Measurements from ENCODE around the gene LBX2. TPM values are rescaled to one million over a fixed set of nuclear protein-coding genes. Genes with fewer than 3 reads are reported as not detected.

The LBX2 gene
- total and polyA plus RNA-seq, 10 of the 15 experiments (the other 5 are each of a cell fraction or from before 2014, with no cell fraction given) = 0.08 to 4.0 (median 0.27) TPM

DNA sequence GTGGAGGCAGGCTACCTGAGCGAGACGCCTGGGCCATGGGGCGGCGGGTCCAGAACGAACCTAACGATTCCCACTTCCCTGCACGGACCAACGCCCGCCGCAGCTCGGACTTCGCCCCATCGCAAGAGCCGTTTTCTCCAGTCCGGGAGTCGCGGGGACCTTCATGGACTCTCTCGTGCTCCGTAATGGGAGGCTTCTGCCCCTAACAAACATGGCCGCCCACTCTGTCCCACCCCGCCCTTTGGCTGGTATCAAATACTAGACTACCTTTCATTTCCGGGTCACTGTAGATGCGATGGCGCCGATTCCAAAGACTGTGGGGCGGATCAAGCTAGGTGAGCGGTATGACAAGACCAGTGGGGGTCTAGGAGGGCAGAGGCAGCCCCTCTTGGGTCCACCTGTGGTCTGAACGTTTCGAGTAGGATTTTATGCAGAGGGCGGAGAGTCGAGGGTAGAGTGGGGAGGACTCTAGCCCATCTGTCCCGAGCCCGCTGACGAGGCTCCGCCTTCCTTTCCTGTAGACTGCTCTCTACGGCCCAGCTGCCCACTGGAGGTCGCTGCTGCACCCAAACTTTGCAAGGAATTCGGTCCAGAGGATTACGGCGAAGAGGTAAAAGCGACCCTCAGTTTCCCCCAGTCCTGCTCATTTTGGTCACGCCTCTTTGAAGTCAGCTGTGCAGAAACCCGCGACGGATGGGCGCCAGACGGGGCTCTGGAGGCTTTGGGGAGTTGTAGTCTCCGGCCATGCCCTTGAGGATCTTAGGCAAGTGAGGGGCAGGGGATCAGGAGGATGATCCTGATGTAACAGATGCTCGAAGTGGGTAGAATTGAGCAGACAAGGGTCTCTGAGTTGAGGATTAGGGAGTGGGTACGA is 16.4 kb downstream of the LBX2 start, which contains the start of the genes CCDC142 and TTC31 (continued):
- TF ChIP-seq, protein P1, sequence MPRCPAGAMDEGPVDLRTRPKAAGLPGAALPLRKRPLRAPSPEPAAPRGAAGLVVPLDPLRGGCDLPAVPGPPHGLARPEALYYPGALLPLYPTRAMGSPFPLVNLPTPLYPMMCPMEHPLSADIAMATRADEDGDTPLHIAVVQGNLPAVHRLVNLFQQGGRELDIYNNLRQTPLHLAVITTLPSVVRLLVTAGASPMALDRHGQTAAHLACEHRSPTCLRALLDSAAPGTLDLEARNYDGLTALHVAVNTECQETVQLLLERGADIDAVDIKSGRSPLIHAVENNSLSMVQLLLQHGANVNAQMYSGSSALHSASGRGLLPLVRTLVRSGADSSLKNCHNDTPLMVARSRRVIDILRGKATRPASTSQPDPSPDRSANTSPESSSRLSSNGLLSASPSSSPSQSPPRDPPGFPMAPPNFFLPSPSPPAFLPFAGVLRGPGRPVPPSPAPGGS (IDR thresholded peaks at IDR 0.05; ENCODE audit: borderline replicate concordance, insufficient read depth, low read depth, low read length, poor library complexity, severe bottlenecking) = no peak
- TF ChIP-seq, protein P2, sequence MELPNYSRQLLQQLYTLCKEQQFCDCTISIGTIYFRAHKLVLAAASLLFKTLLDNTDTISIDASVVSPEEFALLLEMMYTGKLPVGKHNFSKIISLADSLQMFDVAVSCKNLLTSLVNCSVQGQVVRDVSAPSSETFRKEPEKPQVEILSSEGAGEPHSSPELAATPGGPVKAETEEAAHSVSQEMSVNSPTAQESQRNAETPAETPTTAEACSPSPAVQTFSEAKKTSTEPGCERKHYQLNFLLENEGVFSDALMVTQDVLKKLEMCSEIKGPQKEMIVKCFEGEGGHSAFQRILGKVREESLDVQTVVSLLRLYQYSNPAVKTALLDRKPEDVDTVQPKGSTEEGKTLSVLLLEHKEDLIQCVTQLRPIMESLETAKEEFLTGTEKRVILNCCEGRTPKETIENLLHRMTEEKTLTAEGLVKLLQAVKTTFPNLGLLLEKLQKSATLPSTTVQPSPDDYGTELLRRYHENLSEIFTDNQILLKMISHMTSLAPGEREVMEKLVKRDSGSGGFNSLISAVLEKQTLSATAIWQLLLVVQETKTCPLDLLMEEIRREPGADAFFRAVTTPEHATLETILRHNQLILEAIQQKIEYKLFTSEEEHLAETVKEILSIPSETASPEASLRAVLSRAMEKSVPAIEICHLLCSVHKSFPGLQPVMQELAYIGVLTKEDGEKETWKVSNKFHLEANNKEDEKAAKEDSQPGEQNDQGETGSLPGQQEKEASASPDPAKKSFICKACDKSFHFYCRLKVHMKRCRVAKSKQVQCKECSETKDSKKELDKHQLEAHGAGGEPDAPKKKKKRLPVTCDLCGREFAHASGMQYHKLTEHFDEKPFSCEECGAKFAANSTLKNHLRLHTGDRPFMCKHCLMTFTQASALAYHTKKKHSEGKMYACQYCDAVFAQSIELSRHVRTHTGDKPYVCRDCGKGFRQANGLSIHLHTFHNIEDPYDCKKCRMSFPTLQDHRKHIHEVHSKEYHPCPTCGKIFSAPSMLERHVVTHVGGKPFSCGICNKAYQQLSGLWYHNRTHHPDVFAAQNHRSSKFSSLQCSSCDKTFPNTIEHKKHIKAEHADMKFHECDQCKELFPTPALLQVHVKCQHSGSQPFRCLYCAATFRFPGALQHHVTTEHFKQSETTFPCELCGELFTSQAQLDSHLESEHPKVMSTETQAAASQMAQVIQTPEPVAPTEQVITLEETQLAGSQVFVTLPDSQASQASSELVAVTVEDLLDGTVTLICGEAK (IDR thresholded peaks at IDR 0.05; ENCODE audit: borderline replicate concordance) = peak; percentile 96
- TF ChIP-seq SMC3 (IDR thresholded peaks at IDR 0.05; ENCODE audit: borderline replicate concordance, low read length) (peak; percentile 89), PAX8 (IDR thresholded peaks at IDR 0.05) (no peak), ZNF384 (IDR thresholded peaks at IDR 0.05; ENCODE audit: borderline replicate concordance, low read depth, low read length) (no peak), SIX5 (IDR thresholded peaks at IDR 0.05; ENCODE audit: low read depth, low read length, severe bottlenecking) (peak; percentile 83), IKZF1 (conservative IDR thresholded peaks at IDR 0.05) (peak; percentile 90), CREB1 (IDR thresholded peaks at IDR 0.05; ENCODE audit: low read depth) (peak; percentile 67), RFX5 (IDR thresholded peaks at IDR 0.05; ENCODE audit: low read depth, low read length) (no peak), NKRF (conservative IDR thresholded peaks at IDR 0.05) (peak; percentile 93), ZBTB11 (CRISPR knock-in tag; IDR thresholded peaks at IDR 0.05) (no peak)
- TF ChIP-seq, protein P3, sequence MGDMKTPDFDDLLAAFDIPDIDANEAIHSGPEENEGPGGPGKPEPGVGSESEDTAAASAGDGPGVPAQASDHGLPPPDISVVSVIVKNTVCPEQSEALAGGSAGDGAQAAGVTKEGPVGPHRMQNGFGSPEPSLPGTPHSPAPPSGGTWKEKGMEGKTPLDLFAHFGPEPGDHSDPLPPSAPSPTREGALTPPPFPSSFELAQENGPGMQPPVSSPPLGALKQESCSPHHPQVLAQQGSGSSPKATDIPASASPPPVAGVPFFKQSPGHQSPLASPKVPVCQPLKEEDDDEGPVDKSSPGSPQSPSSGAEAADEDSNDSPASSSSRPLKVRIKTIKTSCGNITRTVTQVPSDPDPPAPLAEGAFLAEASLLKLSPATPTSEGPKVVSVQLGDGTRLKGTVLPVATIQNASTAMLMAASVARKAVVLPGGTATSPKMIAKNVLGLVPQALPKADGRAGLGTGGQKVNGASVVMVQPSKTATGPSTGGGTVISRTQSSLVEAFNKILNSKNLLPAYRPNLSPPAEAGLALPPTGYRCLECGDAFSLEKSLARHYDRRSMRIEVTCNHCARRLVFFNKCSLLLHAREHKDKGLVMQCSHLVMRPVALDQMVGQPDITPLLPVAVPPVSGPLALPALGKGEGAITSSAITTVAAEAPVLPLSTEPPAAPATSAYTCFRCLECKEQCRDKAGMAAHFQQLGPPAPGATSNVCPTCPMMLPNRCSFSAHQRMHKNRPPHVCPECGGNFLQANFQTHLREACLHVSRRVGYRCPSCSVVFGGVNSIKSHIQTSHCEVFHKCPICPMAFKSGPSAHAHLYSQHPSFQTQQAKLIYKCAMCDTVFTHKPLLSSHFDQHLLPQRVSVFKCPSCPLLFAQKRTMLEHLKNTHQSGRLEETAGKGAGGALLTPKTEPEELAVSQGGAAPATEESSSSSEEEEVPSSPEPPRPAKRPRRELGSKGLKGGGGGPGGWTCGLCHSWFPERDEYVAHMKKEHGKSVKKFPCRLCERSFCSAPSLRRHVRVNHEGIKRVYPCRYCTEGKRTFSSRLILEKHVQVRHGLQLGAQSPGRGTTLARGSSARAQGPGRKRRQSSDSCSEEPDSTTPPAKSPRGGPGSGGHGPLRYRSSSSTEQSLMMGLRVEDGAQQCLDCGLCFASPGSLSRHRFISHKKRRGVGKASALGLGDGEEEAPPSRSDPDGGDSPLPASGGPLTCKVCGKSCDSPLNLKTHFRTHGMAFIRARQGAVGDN (IDR thresholded peaks at IDR 0.05) = peak; percentile 36; the same call in 1 of the 2 replicates
